Neural crest cell (in vitro differentiated cells): Measurements from ENCODE around the gene TMEM255A. TPM values are rescaled to one million over a fixed set of nuclear protein-coding genes. Genes with fewer than 3 reads are reported as not detected.

Source experiments
- DNase-seq: peaks from one replicate; pipeline ENCODE4 v3.0.0; 2021; ENCODE audit warnings: low read depth, mixed read lengths, low spot score
- H3K27ac Mint-ChIP-seq: one replicate; pipeline ENCODE4 v1.8.0; 2021; ENCODE audit warnings: mild to moderate bottlenecking, mixed read lengths; ENCODE audit not compliant: unreplicated experiment
- H3K27me3 Mint-ChIP-seq: 2 replicates; pipeline ENCODE4 v1.8.0; 2021; ENCODE audit warnings: low read depth, mild to moderate bottlenecking, mixed read lengths
- H3K36me3 Mint-ChIP-seq: 2 replicates; pipeline ENCODE4 v1.8.0; 2021; ENCODE audit warnings: low read depth, mild to moderate bottlenecking, mixed read lengths
- H3K4me1 Mint-ChIP-seq: 2 replicates; pipeline ENCODE4 v1.8.0; 2021; ENCODE audit warnings: mixed read lengths
- H3K4me3 Mint-ChIP-seq: one replicate; pipeline ENCODE4 v1.8.0; 2021; ENCODE audit warnings: mild to moderate bottlenecking, mixed read lengths
- H3K9me3 Mint-ChIP-seq: 2 replicates; pipeline ENCODE4 v1.8.0; 2021; ENCODE audit warnings: mixed read lengths
- CTCF ChIP-seq: fragments of 200-600 bp; sonication (generic); conservative IDR thresholded peaks from 2 replicates; pipeline ENCODE4 v1.5.0; 2021; ENCODE audit warnings: antibody characterized with exemption, mild to moderate bottlenecking
- total RNA-seq: library from RNA; stranded (reverse); gene quantifications from 2 replicates; pipeline ENCODE4 v1.2.1, GENCODE V29; 2021

Gene TMEM255A
- total RNA-seq, 1 donor from 2014 or later = 0.70 TPM

- H3K27ac Mint-ChIP-seq = no peak overlapping the region
- peaks cover 45% of the 10 kb centered on the region for H3K27me3 Mint-ChIP-seq
- TF ChIP-seq CTCF = no peak
Observed at GRCh38 chrX:120244735-120245498, 66.3 kb downstream of the TMEM255A start.

GRCh38 chrX:120244395-120244734 lies 66.9 kb downstream of the TMEM255A start:
- Mint-ChIP-seq H3K27ac (peak overlapping the region; percentile 54), H3K4me1 (peaks cover 8% of the 10 kb centered on the region), H3K27me3 (peaks cover 44% of the 10 kb centered on the region), H3K4me3 (peak overlapping the region; percentile 88), H3K36me3 (no peaks in the 10 kb centered on the region), H3K9me3 (no peaks in the 10 kb centered on the region)
- TF ChIP-seq CTCF = no peak
- DNase-seq = no peak

More at GRCh38 chrX:120244735-120245498, 66.3 kb downstream of the TMEM255A start:
- Mint-ChIP-seq H3K9me3 (no peaks in the 10 kb centered on the region), H3K4me1 (peaks cover 8% of the 10 kb centered on the region), H3K36me3 (no peaks in the 10 kb centered on the region), H3K4me3 (peak overlapping the region; percentile 88)
- peak; percentile 29 for DNase-seq

GRCh38 chrX:120242813-120243212 lies 68.4 kb downstream of the TMEM255A start:
- H3K4me3 Mint-ChIP-seq = no peak overlapping the region
- no peaks in the 10 kb centered on the region for H3K9me3 Mint-ChIP-seq
- H3K4me1 Mint-ChIP-seq = peaks cover 8% of the 10 kb centered on the region
- H3K27me3 Mint-ChIP-seq = peaks cover 29% of the 10 kb centered on the region
- H3K27ac Mint-ChIP-seq = no peak overlapping the region
- H3K36me3 Mint-ChIP-seq = no peaks in the 10 kb centered on the region
- DNase-seq = no peak
- no peak for TF ChIP-seq CTCF

- no peak overlapping the region for H3K27ac Mint-ChIP-seq
- no peak for DNase-seq
- H3K27me3 Mint-ChIP-seq = peaks cover under 1% of the 10 kb centered on the region
- peaks cover 3% of the 10 kb centered on the region for H3K36me3 Mint-ChIP-seq
- TF ChIP-seq CTCF = no peak
- H3K9me3 Mint-ChIP-seq = no peaks in the 10 kb centered on the region
- H3K4me1 Mint-ChIP-seq = peaks cover 1% of the 10 kb centered on the region
- no peak overlapping the region for H3K4me3 Mint-ChIP-seq
Observed at GRCh38 chrX:120238933-120239332, 72.3 kb downstream of the TMEM255A start.

GRCh38 chrX:120236687-120237479 lies 74.4 kb downstream of the TMEM255A start:
- H3K9me3 Mint-ChIP-seq = peaks cover 2% of the 10 kb centered on the region
- no peak for TF ChIP-seq CTCF
- peaks cover 3% of the 10 kb centered on the region for H3K36me3 Mint-ChIP-seq
- no peak overlapping the region for H3K4me3 Mint-ChIP-seq
- no peaks in the 10 kb centered on the region for H3K27me3 Mint-ChIP-seq
- no peak for DNase-seq
- H3K4me1 Mint-ChIP-seq = no peaks in the 10 kb centered on the region
- no peak overlapping the region for H3K27ac Mint-ChIP-seq
